Breast epithelium (tissue), 4 donors: ENCODE results near the gene MDFIC2. TPM values are rescaled to one million over a fixed set of nuclear protein-coding genes. Genes with fewer than 3 reads are reported as not detected.

ENCODE experiments used
- DNase-seq, 2 donors: peaks; one replicate each; pipeline ENCODE4 v3.0.0-alpha.2; 2019; ENCODE audit warnings: low spot score in 2 of 2
- H3K27ac ChIP-seq, 2 donors: fragments of 200-600 bp; sonication (generic) in 1 of 2; one replicate each; pipeline ENCODE4 v1.5.1; 2016 to 2019; ENCODE audit warnings: mild to moderate bottlenecking in 1 of 2
- H3K27me3 ChIP-seq, 2 donors: fragments of 200-600 bp; sonication (generic) in 1 of 2; one replicate each; pipeline versions ENCODE4 v1.5.1 to v1.6.0; 2017 to 2019; ENCODE audit warnings: control low read depth in 1 of 2, mild to moderate bottlenecking in 1 of 2
- H3K36me3 ChIP-seq: fragments of 200-600 bp; one replicate; pipeline ENCODE4 v1.5.1; 2019
- H3K4me1 ChIP-seq, 2 donors: fragments of 200-600 bp; sonication (generic); one replicate each; pipeline ENCODE4 v1.5.1; 2016 to 2019; ENCODE audit warnings: control low read depth in 1 of 2
- H3K4me3 ChIP-seq, 3 donors: fragments of 200-600 bp; sonication (generic); 1 replicate in 2 of 3; 2 replicates in 1 of 3; pipeline ENCODE4 v1.5.1; 2016 to 2019; ENCODE audit warnings: mild to moderate bottlenecking in 3 of 3, moderate library complexity in 2 of 3
- H3K9me3 ChIP-seq, 2 donors: fragments of 200-600 bp; sonication (generic) in 1 of 2; one replicate each; pipeline ENCODE4 v1.5.1; 2016 to 2019; ENCODE audit warnings: control low read depth in 1 of 2
- CTCF ChIP-seq, 3 donors: fragments of 450-650 bp; IDR thresholded peaks; one replicate each; pipeline ENCODE4 v1.5.1; 2016 to 2017; ENCODE audit warnings: antibody characterized with exemption in 3 of 3, mild to moderate bottlenecking in 3 of 3, moderate library complexity in 3 of 3
- POLR2A ChIP-seq: fragments of 450-650 bp; IDR thresholded peaks from one replicate; pipeline ENCODE4 v1.6.1; 2016; ENCODE audit warnings: antibody characterized with exemption, mild to moderate bottlenecking, moderate library complexity
- POLR2AphosphoS5 ChIP-seq, 3 donors: sonication (generic); formaldehyde crosslinking; IDR thresholded peaks; one replicate each; pipeline ENCODE4 v1.6.1; 2017; ENCODE audit warnings: antibody characterized with exemption in 3 of 3
- intact Hi-C: fragments of 100-400 bp; cut with DNase I; formaldehyde crosslinking; loops from one replicate; pipeline ENCODE4 v1.15.1; 2023; ENCODE audit warnings: low total_unique reads
- total RNA-seq, 3 donors: library from RNA; depleted of rRNA; stranded (reverse); fragments of >200 nt; gene quantifications; one replicate each; pipeline ENCODE4 v1.1.0, GENCODE V29; 2016

The MDFIC2 gene
- total RNA-seq, 3 donors from 2014 or later: not detected

GRCh38 chr3:70248856-70249255 is 63.6 kb downstream of the MDFIC2 start:
- Histone ChIP-seq H3K27me3 (no peaks in the 10 kb centered on the region), H3K4me3 (no peak overlapping the region), H3K4me1 (no peaks in the 10 kb centered on the region), H3K9me3 (no peaks in the 10 kb centered on the region), H3K36me3 (no peaks in the 10 kb centered on the region), H3K27ac (no peak overlapping the region)
- no peak for DNase-seq
- intact Hi-C loops: no loop called here
- TF ChIP-seq POLR2AphosphoS5 (IDR thresholded peaks at IDR 0.05) (no peak), CTCF (IDR thresholded peaks at IDR 0.05) (no peak), POLR2A (no peak)

GRCh38 chr3:70247955-70248354 is 64.5 kb downstream of the MDFIC2 start:
- intact Hi-C loops: no loop called here
- DNase-seq: no peak
- Histone ChIP-seq H3K36me3 (no peaks in the 10 kb centered on the region), H3K27me3 (no peaks in the 10 kb centered on the region), H3K27ac (no peak overlapping the region), H3K4me1 (no peaks in the 10 kb centered on the region), H3K9me3 (no peaks in the 10 kb centered on the region), H3K4me3 (no peak overlapping the region)
- TF ChIP-seq CTCF (IDR thresholded peaks at IDR 0.05): no peak
- TF ChIP-seq POLR2AphosphoS5 (IDR thresholded peaks at IDR 0.05): no peak

- TF ChIP-seq POLR2AphosphoS5 (IDR thresholded peaks at IDR 0.05): no peak
- TF ChIP-seq POLR2A: no peak
- Histone ChIP-seq H3K4me3 (no peak overlapping the region), H3K36me3 (no peaks in the 10 kb centered on the region), H3K9me3 (no peaks in the 10 kb centered on the region), H3K27ac (no peak overlapping the region), H3K27me3 (no peaks in the 10 kb centered on the region), H3K4me1 (no peaks in the 10 kb centered on the region)
- intact Hi-C loops: no loop called here
- no peak for DNase-seq
Observed at GRCh38 chr3:70245746-70246525, 66.5 kb downstream of the MDFIC2 start.

GRCh38 chr3:70244422-70244821 is 68.0 kb downstream of the MDFIC2 start:
- H3K27ac ChIP-seq: no peak overlapping the region
- intact Hi-C loops: no loop called here
- no peak overlapping the region for H3K4me3 ChIP-seq
- no peak for DNase-seq
- no peaks in the 10 kb centered on the region for H3K4me1 ChIP-seq
- TF ChIP-seq POLR2A (no peak), POLR2AphosphoS5 (IDR thresholded peaks at IDR 0.05) (no peak), CTCF (IDR thresholded peaks at IDR 0.05) (no peak)
- H3K9me3 ChIP-seq: no peaks in the 10 kb centered on the region
- H3K36me3 ChIP-seq: no peaks in the 10 kb centered on the region
- H3K27me3 ChIP-seq: no peaks in the 10 kb centered on the region

- H3K4me3 ChIP-seq: no peak overlapping the region
- H3K27me3 ChIP-seq: no peaks in the 10 kb centered on the region
- H3K4me1 ChIP-seq: no peaks in the 10 kb centered on the region
- TF ChIP-seq POLR2AphosphoS5 (IDR thresholded peaks at IDR 0.05) (no peak), CTCF (IDR thresholded peaks at IDR 0.05) (no peak), POLR2A (no peak)
- H3K9me3 ChIP-seq: no peaks in the 10 kb centered on the region
- H3K36me3 ChIP-seq: no peaks in the 10 kb centered on the region
- no peak for DNase-seq
- intact Hi-C loops: no loop called here
- H3K27ac ChIP-seq: no peak overlapping the region
Observed at GRCh38 chr3:70242297-70242882, 70.0 kb downstream of the MDFIC2 start.
